Osteocyte (in vitro differentiated cells): ENCODE data around the gene AOPEP. TPM values are rescaled to one million over a fixed set of nuclear protein-coding genes. Genes with fewer than 3 reads are reported as not detected.

ENCODE experiments used
- DNase-seq: peaks from one replicate; pipeline ENCODE4 v3.0.0; 2021; ENCODE audit warnings: mixed read lengths; ENCODE audit not compliant: unreplicated experiment; ENCODE audit errors: extremely low spot score
- H3K27ac Mint-ChIP-seq: one replicate; pipeline ENCODE4 v1.8.0; 2021; ENCODE audit warnings: mild to moderate bottlenecking, mixed read lengths; ENCODE audit not compliant: unreplicated experiment
- H3K27me3 Mint-ChIP-seq: one replicate; pipeline ENCODE4 v1.8.0; 2021; ENCODE audit warnings: mixed read lengths; ENCODE audit not compliant: unreplicated experiment
- H3K36me3 Mint-ChIP-seq: one replicate; pipeline ENCODE4 v1.8.0; 2021; ENCODE audit warnings: mixed read lengths; ENCODE audit not compliant: unreplicated experiment
- H3K4me1 Mint-ChIP-seq: one replicate; pipeline ENCODE4 v1.8.0; 2021; ENCODE audit warnings: mixed read lengths; ENCODE audit not compliant: unreplicated experiment
- H3K4me3 Mint-ChIP-seq: one replicate; pipeline ENCODE4 v1.8.0; 2021; ENCODE audit warnings: mild to moderate bottlenecking, moderate library complexity, mixed read lengths; ENCODE audit not compliant: unreplicated experiment
- H3K9me3 Mint-ChIP-seq: one replicate; pipeline ENCODE4 v1.8.0; 2021; ENCODE audit warnings: mixed read lengths; ENCODE audit not compliant: unreplicated experiment
- total RNA-seq: library from RNA; stranded (reverse); gene quantifications from 2 replicates; pipeline ENCODE4 v1.2.1, GENCODE V29; 2021
- TF ChIP-seq, protein P1 (sequence below): fragments of 200-600 bp; sonication (generic); IDR thresholded peaks from 2 replicates; pipeline ENCODE4 v1.5.0; 2021; ENCODE audit warnings: antibody characterized with exemption, mild to moderate bottlenecking, moderate library complexity

Gene AOPEP
- total RNA-seq, 1 donor from 2014 or later = 108 TPM

GRCh38 chr9:95062596-95063065, 336.1 kb downstream of the AOPEP start:
- H3K36me3 Mint-ChIP-seq = peaks cover 44% of the 10 kb centered on the region
- H3K27ac Mint-ChIP-seq = peak overlapping the region; percentile 67
- H3K9me3 Mint-ChIP-seq = no peaks in the 10 kb centered on the region
- no peak overlapping the region for H3K4me3 Mint-ChIP-seq
- no peak for DNase-seq
- no peaks in the 10 kb centered on the region for H3K27me3 Mint-ChIP-seq
- TF ChIP-seq, protein P1, sequence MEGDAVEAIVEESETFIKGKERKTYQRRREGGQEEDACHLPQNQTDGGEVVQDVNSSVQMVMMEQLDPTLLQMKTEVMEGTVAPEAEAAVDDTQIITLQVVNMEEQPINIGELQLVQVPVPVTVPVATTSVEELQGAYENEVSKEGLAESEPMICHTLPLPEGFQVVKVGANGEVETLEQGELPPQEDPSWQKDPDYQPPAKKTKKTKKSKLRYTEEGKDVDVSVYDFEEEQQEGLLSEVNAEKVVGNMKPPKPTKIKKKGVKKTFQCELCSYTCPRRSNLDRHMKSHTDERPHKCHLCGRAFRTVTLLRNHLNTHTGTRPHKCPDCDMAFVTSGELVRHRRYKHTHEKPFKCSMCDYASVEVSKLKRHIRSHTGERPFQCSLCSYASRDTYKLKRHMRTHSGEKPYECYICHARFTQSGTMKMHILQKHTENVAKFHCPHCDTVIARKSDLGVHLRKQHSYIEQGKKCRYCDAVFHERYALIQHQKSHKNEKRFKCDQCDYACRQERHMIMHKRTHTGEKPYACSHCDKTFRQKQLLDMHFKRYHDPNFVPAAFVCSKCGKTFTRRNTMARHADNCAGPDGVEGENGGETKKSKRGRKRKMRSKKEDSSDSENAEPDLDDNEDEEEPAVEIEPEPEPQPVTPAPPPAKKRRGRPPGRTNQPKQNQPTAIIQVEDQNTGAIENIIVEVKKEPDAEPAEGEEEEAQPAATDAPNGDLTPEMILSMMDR = no peak
- H3K4me1 Mint-ChIP-seq = peaks cover 52% of the 10 kb centered on the region

DNA sequence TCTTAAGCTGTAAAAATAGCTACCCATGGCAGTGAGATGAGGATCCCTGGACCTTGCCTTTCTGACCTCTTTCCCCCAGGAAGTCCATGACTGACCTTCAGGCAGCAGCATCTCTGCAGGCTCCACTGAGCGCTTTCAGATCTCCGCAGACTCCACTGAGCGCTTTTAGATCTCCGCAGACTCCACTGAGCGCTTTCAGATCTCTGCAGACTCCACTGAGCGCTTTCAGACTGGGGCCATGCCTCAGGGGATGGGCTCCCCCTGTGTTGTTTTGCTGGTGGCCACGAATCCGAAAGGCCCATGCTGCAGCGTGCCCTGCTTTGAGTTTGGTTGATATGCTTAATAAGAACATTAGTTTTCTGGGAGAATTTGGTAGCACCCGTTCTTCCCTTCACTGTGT, 336.8 kb downstream of the AOPEP start:
- Mint-ChIP-seq H3K4me3 (no peak overlapping the region), H3K9me3 (no peaks in the 10 kb centered on the region), H3K27ac (peak overlapping the region; percentile 6), H3K27me3 (no peaks in the 10 kb centered on the region), H3K36me3 (peaks cover 48% of the 10 kb centered on the region), H3K4me1 (peaks cover 49% of the 10 kb centered on the region)
- TF ChIP-seq, protein P1 = no peak
- peak; percentile 71 for DNase-seq

- Mint-ChIP-seq H3K4me3 (no peak overlapping the region), H3K27me3 (no peaks in the 10 kb centered on the region), H3K36me3 (peaks cover 53% of the 10 kb centered on the region), H3K27ac (no peak overlapping the region), H3K4me1 (peaks cover 35% of the 10 kb centered on the region), H3K9me3 (no peaks in the 10 kb centered on the region)
- TF ChIP-seq, protein P1 = no peak
- DNase-seq = peak; percentile 66
Observed at GRCh38 chr9:95065224-95065623, 338.7 kb downstream of the AOPEP start.

GRCh38 chr9:95067057-95067456, 340.6 kb downstream of the AOPEP start:
- H3K4me1 Mint-ChIP-seq = peaks cover 29% of the 10 kb centered on the region
- DNase-seq = no peak
- no peaks in the 10 kb centered on the region for H3K27me3 Mint-ChIP-seq
- TF ChIP-seq, protein P1 = no peak
- no peaks in the 10 kb centered on the region for H3K9me3 Mint-ChIP-seq
- peaks cover 52% of the 10 kb centered on the region for H3K36me3 Mint-ChIP-seq
- H3K4me3 Mint-ChIP-seq = no peak overlapping the region
- peak overlapping the region; percentile 50 for H3K27ac Mint-ChIP-seq

GRCh38 chr9:95067897-95068296, 341.4 kb downstream of the AOPEP start:
- H3K4me3 Mint-ChIP-seq = no peak overlapping the region
- H3K9me3 Mint-ChIP-seq = no peaks in the 10 kb centered on the region
- H3K27ac Mint-ChIP-seq = no peak overlapping the region
- H3K4me1 Mint-ChIP-seq = peaks cover 29% of the 10 kb centered on the region
- DNase-seq = no peak
- H3K27me3 Mint-ChIP-seq = no peaks in the 10 kb centered on the region
- H3K36me3 Mint-ChIP-seq = peaks cover 49% of the 10 kb centered on the region
- TF ChIP-seq, protein P1 = no peak
